ENCODE measurements around the gene PDSS2.

PDSS2 gene

DNA sequence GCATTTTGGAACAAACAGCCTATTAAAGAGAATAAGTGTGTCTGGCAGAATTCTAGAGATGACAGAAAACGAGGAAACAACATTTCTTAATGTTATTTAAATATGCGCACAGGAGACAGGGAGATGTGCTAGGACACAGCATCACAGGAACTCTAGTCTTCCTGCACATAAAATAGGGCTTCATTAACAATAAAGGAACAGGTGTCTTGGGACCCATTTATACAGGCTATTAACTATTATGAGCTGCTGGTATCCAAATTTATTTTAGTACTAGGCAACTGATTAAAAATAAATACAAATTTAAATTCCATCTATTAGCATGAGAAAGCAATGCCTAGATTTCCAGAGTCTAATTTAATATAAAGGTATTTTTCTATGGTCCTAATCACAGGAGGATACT lies 102.3 kb downstream of the PDSS2 start:
- no peak for DNase-seq

DNA sequence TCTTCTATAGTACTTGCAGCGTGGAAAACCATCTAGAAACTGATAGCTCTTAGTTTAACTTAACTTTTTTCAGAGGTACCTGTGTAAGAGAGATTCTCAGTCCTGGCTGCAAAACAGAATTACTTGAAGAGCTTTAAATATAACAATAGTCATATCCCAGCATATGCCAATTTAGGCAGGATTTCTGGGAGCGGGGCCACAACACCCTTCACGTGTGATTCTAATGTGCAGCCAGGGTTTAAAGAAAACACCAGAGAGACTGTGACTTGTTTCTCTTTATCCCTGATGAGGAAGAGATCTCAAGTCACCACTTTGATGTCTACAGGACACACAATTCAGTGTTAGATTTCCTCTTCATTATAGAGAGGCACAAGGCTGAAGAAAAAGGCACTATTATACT lies 103.7 kb downstream of the PDSS2 start:
- no peak for DNase-seq

DNA sequence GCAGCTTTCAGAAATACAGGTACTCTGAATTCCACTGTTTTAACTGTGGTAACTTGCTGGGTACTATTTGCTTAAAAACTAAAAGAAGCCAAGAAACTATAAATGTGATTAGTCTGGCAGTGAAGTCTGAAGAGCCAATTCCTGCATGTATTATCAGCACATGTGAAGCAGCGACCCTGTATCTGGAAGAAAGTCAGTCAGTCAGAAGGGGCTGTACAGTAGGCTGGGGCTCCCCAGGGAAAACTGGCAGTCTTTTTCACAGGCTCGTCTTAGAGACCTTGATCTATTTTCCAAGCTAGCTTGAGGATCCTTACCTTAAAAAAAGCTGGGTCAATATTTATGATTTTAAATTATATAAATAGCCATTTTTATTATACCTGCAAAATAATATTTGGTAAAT lies 104.9 kb downstream of the PDSS2 start:
- DNase-seq: peak; percentile 20

DNA sequence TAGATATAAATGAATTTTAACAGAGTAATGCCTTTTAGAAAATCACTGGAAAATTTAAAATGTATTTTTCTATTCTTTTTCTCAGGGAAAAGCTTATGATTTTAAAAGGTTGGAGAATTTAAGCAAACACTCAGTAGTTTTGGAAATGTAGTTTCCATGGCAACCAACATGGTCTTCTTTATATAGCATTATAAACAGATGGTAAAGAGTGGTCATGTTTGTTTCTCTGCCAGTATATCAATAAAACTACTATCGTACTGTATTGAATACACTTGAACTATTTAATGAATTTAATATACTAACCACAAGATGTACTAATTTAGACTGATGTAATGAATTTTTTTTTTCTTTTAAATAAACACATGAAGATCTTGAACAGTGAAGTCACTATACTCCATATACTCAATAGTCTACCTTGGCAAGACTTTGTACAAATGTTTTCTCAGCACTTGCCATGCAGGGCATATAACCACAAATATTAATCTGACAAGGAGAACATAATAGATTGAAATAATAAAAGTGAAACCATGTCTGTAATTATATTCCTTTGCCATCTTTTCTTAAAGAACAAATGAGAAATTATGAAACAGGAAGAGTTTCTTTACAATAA lies 105.5 kb downstream of the PDSS2 start:
- no peak for DNase-seq

DNA sequence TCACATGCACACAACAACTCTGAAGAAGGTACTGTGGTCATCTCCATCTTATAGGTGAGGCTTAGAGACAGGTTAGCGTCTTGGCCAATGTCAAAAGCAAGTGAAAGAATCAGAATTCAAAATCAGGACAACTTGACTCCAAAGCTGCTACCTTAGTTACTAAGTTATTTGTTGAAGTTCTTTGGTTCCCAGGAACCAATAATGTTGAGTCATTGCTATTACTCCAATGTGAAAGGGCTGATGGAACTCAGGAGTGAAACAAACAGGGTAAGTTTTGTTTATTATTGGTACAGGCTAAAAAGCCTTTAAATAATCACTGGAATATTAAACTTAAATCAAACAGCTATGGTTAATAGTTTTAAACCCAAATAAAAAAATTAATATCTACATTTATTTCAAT lies 111.1 kb downstream of the PDSS2 start:
- DNase-seq: no peak

DNA sequence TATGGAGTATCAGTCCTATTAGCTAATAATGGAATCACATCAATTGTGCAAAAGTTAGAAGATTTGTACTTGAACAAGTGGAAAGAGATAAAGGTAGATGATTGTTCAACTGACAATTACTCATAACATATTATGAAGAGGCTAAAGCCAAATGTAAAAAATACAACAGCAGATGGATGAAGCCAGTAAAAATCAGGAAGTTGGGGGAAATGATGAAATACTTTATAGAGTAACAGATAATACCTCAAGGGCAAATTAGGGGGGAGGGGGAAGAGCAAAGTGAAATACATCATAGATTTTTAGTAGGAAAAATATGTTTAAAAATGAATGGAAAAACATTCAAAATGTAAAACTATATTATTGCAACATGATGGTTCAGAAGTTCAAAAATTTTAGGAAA lies 114.0 kb downstream of the PDSS2 start:
- peak; percentile 26 for DNase-seq

DNA sequence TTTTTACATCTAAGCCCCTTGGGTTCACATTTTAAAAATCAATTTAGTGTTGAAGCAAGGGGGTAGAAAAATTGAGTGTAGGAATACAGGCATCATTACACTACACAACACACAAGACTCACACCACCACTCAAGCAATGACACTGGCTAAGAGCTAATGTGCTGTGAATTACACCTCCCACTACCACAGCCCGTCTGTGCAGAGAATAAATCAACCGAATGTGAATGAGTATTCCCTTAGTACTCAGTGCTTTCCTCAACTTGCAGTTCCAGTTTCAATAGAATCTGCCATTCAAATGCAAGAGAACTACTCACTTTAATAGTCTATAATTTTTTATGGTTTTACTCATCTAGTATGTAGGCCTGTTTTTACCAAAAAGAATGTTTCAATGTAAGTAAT lies 114.4 kb downstream of the PDSS2 start:
- no peak for DNase-seq

DNA sequence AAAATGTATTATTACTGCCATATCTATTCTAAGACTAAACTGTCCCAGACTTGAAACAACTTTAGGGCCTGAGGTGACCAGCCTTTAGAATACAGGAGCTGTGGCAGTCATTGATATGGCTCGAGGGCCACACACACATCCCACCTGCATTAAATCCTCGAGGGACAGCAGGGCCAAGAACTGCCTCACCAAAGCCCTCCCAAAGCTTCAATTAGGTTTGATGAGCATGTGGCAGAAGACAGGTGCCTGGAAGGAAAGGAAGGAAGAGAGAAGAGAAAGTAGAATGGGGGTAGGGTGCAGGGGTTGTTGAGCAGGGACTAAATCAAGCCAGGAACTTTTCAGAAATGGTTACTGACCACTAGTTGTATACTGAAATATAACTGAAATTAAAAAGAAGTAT lies 115.0 kb downstream of the PDSS2 start:
- DNase-seq: peak; percentile 5

DNA sequence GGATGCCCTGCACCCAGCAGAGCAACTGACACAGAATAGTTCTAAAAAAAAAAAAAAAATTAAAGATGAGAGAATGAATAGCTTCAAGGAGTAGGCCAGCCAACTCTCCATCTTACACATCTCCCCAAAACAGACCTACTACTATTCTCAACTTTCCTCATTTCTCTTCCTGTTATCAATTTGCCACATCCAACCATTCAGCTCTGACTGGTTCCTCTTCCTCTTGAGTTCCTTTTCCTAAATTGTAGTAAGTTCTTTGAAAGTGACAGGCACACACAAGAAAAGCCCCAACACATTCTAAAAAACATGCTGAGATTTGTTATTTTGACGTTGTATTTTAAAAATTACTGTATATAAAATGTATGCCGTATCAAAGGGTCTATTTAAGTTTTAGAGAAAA lies 117.2 kb downstream of the PDSS2 start:
- no peak for DNase-seq

DNA sequence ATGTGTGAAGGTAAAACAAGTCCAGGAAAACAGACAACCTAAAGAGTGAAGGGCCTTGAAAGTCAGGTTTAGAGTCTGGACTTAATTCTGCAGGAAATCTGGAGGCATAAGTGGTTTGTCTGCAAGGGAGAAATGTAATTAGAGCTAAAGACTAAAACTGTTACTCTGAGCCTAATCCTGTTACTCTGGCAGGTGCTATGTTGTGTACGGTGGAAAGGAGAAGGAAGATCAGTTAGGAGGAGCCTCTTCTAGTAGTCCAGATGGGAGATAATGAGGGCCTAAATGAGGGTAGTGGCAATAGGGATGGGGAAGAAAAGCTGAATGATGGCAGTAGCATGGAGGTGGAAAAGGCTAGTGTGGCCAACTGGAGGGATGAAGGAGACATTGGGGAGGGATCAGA lies 118.5 kb downstream of the PDSS2 start:
- peak; percentile 11 for DNase-seq

DNA sequence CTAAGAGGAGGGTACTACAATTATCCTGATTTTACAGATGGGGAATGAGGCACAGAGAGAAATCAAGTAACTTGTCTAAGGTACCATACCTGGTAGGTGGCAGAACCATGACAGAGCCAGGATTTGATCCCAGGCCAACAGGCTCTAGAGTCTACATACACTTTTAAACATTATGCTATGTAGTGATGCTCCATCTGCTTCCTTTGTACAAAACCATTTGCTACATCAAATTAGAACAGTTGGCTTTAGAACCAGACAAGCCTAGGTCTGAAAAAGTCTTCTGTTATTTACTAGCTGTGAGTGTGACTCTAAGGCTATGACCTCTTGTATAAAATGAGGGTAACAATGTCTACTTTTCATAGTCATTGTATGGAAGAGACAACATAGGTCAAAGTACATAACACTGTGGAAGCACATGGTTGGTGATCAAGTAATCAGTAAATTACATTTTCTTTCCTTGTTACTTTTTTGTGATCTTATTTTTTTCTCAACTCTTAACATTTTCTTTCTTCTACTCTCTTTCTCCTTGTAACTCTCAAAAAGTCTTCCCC lies 122.1 kb downstream of the PDSS2 start:
- no peak for DNase-seq

DNA sequence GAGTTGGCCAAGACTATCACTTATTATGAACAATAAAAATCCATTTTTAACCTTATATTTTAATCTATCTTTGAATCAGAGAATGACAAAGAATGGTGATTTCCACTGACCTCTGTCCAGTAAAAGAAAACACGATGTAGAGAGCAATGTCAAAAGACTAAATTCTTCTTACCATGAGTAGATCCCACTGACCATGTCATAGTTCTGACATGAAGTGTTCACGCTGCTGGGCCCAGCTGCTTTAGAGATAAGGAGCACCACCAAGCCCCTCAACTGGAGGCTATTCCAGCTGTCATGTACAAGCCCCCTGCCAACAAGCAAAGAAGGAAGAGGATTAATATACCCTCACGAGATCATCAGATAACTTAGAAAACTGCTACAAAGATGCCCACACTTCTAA lies 125.3 kb downstream of the PDSS2 start:
- DNase-seq: no peak

DNA sequence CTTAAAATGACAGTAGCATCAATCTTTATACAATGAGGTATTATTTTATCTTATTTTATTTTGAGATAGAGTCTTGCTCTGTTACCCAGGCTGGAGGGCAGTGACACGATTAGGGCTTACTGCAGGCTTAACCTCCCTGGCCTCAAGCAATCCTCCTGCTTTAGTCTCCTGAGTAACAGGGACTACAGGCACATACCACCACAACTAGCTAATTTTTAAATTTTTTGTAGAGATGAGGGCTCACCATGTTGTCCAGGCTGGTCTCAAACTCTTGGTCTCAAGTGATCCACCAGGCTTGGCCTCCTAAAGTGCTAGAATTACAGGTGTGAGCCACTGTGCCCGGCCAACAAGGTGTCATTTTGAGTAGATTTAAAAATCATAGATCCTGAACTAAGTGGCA lies 125.9 kb downstream of the PDSS2 start:
- DNase-seq: no peak

DNA sequence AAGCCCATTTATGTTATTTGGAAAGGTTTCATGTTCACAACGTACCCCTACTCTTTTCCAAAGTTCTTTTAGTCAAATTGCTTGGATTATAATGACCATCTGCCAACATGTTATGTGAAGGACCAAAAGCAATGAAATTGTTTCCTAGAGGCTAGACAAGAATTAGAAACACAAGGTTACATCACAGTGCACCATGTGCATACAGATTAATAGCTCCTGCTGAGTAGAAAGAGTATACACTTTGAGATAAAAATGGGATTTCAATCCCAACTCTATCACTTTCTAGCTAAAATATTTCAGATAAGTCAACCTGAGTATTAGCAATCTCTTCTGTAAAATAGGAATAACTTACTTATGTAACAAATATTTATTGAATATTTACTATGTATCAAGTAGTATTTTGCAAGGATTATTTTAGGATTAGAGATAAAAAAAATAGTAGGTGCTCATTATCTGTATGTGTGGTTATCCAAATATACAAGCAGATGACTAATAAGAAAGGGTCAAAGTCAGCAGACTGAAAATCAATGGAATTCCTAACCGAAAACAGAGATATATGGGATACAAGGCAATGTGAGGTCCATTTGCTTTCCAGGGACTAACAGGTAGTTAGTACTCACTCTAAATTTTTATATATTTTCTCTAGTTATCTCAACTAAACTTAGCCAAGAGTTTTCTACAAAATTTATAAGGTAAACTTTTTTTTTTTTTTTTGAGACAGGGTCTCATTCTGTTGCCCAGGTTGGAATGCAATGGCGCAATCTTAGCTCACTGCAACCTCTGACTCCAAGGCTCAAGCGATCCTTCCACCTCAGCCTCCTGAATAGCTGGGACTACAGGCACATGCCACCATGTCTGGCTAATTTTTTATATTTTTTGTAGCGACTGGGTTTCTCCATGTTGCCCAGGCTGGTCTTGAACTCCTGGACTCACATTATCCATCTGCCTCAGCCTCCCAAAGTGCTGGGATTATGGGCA lies 127.7 kb downstream of the PDSS2 start:
- no peak for DNase-seq

DNA sequence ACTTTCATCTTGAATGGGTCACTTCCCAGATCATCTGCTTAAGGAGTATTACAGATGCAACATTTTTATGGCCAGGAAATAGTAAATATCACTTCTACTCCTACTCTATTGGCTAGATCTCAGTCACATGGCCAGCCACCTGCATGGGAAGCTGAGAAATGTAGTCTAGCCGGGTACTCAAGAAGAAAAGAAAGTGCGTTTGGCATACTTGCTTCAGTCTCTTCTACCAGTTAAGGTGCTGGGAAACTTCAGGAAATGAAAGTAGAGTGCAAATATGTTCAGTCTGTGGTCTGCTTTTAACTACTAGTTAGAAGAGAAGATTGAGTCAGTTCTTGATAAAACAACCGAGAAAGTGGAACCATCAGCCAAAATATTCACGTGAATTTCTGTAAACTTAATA lies 129.2 kb downstream of the PDSS2 start:
- DNase-seq: no peak

DNA sequence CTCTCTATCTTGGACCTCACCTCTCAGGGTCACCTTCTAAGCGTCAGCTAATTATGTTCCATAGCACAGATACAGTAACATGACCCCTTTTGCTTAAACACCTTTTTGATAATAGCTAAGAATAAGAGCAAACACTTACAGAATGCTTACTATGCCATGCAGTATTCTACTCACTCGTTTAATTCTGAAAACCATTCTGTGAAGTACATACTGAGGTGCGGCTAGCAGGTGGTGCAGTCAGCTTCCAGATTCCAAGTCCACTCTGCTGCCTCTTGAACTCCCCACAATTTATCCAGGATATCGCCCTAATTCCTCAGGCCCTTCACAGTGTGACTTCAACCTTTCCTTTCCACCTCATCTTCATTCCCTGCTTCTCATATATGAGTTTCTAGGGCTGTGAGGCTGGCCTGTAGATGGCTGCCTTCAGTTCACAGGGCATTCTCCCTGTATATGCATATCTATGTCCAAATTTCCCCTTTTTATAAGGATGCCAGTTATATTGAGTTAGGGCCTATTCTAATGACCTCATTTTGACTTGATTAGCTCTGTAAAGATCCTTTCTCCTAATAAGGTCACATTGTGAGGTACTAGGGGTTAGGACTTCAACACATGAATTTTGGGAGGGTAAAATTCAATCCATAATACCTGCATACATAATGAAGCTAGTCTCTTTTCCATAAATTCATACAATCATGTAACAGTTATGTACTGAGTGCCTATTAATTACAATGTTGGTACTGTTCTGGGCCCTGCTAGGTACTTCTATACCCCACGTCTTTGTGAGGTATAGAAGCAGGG lies 130.1 kb downstream of the PDSS2 start:
- DNase-seq: no peak

DNA sequence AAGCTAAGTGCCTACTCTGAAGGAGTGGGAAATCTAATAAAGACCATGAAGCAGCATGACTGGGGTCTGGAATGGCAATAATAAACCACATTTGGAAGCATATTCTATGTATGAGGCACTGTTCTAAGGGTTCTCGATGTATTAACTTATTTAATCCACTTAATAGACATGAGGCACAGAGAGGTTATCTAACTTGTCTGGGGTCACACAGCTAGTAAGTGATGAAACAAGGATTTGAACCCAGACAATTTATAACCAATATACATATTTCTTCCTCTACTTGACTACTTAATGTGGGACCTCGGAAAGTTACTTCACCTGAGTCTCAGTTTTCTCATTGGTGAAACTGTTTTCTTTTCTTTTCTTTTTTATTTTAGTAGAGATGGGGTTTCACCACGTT lies 131.3 kb downstream of the PDSS2 start:
- DNase-seq: no peak

DNA sequence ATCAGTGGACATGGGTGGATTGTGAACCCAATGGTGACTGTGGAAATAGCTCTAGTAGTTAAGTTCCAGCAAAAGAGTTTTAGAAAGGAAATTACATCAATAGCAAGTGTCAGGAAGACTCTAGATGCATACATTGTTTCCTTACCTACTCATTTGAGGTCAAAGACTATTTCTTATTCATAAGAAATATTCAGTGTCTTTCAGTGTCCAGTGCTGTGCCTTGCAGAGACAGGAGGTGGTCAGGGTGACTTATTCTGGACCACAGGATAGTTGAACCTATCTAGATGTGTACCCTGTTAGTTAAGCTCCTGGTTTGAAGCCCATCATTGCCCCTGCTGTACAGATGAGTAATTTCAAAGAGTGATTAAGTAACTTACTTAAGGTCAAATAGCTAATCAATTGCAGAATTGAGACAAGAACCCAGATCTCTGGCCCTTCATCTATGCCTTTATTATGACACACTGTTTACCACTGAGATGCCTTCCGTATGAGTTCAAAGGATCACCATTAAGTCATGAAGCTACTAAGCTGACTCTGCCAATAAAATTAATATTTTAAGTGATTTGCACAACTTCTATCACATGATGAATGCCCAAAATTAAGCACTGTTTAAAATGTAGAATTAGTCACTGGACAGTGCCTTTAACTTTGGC lies 136.1 kb downstream of the PDSS2 start:
- DNase-seq: no peak

DNA sequence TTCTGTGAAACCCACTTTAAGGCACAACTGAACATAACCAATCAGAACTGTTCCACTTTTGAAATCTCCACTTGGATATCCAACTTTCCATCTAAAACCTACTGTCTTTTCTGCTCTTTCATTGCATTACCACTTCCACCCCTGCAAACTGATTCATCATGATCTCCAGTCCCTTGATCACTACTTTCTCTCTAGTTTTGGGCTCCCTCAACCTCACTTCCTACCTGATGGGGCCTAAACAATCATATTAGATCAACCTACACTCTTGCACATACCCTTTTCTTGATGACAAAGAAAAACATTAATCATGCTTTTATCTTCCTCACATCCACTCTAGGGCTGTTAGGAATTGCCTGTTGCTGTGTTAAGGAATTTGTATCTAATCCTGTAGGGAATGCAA lies 137.6 kb downstream of the PDSS2 start:
- DNase-seq: no peak

DNA sequence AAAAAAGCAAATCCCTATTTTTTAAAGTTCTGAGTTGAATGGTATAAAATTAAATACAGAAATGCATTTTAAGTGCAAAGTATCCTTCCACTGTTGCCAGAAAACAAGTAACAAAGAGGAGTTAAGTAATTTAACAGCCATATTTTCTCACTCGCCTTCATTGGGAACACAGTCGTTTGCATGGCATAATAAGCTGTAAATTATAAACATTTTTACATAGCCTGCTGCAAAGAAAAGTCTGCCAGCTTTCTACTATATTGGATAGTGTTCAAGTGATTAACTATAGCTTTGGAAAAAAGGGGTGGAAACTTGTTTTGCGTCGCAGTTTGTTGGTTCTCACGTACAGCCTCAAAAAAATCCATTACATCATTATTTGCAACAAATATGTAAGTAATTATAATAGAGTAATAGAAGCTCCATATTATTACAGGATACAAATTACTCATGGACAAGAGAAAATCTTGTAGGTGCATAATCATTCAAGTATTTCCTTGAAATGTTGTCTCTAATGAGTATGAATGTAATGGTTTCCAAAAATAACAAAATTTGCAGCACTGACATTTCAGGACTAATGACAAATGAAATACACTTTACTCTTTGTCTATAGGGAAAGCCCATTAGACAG lies 139.3 kb downstream of the PDSS2 start:
- DNase-seq: no peak

DNA sequence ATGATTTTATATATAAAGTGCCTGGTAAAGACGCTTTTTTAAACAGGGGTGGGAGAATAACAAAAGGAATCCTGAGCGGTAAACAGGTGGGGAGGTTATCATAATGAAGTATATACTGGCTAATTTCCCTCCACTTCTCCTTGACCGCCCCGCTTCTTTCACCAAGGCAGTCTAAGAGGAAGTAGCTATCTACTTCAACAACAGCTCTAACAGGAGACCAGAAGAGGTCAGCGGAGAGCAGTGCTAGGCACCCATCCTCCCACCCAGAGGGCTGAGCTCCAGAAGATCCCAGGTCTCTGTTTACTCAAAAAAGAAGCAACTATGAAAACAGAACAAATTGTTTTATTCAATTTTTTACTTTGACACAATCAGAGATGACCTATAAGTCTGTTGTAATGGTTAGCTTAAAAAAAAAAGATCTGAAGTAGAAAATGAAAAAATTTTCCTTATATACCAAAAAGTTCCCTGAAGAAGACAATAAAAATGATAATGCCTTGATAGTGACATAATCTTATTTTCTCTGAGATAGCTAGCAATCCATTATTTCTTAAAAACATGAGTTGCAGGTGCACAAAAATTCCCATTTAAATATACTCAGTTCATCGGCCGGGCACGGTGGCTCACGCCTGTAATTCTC lies 141.1 kb downstream of the PDSS2 start:
- DNase-seq: peak; percentile 43

DNA sequence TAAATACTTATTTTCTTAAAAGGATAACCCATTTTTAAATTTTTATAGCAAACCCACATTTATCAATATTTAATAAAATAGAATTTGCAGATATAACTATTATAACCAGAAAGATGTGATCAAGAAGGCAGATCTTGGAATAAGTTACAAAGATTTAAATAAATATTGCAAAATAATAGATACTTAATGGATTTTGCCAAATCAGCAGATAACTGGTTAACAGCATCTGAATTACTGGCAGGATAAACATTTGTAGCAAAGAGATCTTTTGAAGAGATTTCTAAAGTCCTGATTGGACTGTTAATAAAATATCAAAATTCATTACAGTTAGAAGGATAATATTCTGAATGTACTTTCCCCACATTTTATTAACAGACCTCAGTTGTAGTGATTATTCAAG lies 144.2 kb downstream of the PDSS2 start:
- no peak for DNase-seq
